ENCODE data around the gene GTPBP2. TPM values are rescaled to one million over a fixed set of nuclear protein-coding genes. Genes with fewer than 3 reads are reported as not detected.

GTPBP2 gene
- total RNA-seq, 1 experiment from 2014 or later: 76.4 TPM

DNA sequence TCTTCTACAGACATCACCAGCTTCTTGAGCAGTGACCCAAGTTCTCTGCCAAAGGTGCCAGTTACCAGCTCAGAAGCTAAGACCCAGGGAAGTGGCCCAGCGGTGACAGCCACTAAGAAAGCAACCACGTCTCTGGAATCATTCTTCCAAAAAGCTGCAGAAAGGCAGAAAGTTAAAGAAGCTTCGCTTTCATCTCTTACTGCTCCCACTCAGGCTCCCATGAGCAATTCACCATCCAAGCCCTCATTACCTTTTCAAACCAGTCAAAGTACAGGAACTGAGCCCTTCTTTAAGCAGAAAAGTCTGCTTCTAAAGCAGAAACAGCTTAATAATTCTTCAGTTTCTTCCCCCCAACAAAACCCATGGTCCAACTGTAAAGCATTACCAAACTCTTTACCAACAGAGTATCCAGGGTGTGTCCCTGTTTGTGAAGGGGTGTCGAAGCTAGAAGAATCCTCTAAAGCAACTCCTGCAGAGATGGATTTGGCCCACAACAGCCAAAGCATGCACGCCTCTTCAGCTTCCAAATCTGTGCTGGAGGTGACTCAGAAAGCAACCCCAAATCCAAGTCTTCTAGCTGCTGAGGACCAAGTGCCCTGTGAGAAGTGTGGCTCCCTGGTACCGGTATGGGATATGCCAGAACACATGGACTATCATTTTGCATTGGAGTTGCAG lies 15.2 kb downstream of the GTPBP2 start:
- Mint-ChIP-seq H3K27ac (no peak overlapping the region), H3K36me3 (peaks cover 23% of the 10 kb centered on the region), H3K4me3 (no peak overlapping the region), H3K4me1 (no peaks in the 10 kb centered on the region), H3K27me3 (ENCODE audit: low read depth) (no peaks in the 10 kb centered on the region), H3K9me3 (no peaks in the 10 kb centered on the region)
- CTCF ChIA-PET: interaction anchor here (1.4 kb wide), 1 partner anchor 53 kb away, joined by 4 read pairs; no protein-coding TSS in a partner anchor
- ATAC-seq (no peak), DNase-seq (ENCODE audit: low spot score) (no peak)
- no peak for TF ChIP-seq IRF2 (CRISPR knock-in tag; IDR thresholded peaks at IDR 0.05; ENCODE audit: borderline replicate concordance, low read depth)
- no peak for TF ChIP-seq GTF2I (CRISPR knock-in tag; conservative IDR thresholded peaks at IDR 0.05)
- TF ChIP-seq CREM (CRISPR knock-in tag; IDR thresholded peaks at IDR 0.05): no peak
- TF ChIP-seq NR3C1 (CRISPR knock-in tag; conservative IDR thresholded peaks at IDR 0.05; ENCODE audit: low read depth): no peak
- TF ChIP-seq, protein P1, sequence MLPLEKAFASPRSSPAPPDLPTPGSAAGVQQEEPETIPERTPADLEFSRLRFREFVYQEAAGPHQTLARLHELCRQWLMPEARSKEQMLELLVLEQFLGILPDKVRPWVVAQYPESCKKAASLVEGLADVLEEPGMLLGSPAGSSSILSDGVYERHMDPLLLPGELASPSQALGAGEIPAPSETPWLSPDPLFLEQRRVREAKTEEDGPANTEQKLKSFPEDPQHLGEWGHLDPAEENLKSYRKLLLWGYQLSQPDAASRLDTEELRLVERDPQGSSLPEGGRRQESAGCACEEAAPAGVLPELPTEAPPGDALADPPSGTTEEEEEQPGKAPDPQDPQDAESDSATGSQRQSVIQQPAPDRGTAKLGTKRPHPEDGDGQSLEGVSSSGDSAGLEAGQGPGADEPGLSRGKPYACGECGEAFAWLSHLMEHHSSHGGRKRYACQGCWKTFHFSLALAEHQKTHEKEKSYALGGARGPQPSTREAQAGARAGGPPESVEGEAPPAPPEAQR (CRISPR knock-in tag; IDR thresholded peaks at IDR 0.05): no peak
- TF ChIP-seq ZNF423 (CRISPR knock-in tag; IDR thresholded peaks at IDR 0.05): no peak
- TF ChIP-seq TEAD1 (CRISPR knock-in tag; IDR thresholded peaks at IDR 0.05): no peak
- no peak for TF ChIP-seq SMAD3 (CRISPR knock-in tag; IDR thresholded peaks at IDR 0.05; ENCODE audit: borderline replicate concordance)
- TF ChIP-seq JAZF1 (CRISPR knock-in tag; IDR thresholded peaks at IDR 0.05): no peak
- TF ChIP-seq, protein P2, sequence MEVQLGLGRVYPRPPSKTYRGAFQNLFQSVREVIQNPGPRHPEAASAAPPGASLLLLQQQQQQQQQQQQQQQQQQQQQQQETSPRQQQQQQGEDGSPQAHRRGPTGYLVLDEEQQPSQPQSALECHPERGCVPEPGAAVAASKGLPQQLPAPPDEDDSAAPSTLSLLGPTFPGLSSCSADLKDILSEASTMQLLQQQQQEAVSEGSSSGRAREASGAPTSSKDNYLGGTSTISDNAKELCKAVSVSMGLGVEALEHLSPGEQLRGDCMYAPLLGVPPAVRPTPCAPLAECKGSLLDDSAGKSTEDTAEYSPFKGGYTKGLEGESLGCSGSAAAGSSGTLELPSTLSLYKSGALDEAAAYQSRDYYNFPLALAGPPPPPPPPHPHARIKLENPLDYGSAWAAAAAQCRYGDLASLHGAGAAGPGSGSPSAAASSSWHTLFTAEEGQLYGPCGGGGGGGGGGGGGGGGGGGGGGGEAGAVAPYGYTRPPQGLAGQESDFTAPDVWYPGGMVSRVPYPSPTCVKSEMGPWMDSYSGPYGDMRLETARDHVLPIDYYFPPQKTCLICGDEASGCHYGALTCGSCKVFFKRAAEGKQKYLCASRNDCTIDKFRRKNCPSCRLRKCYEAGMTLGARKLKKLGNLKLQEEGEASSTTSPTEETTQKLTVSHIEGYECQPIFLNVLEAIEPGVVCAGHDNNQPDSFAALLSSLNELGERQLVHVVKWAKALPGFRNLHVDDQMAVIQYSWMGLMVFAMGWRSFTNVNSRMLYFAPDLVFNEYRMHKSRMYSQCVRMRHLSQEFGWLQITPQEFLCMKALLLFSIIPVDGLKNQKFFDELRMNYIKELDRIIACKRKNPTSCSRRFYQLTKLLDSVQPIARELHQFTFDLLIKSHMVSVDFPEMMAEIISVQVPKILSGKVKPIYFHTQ (CRISPR knock-in tag; IDR thresholded peaks at IDR 0.05): no peak
- TF ChIP-seq, protein P3, sequence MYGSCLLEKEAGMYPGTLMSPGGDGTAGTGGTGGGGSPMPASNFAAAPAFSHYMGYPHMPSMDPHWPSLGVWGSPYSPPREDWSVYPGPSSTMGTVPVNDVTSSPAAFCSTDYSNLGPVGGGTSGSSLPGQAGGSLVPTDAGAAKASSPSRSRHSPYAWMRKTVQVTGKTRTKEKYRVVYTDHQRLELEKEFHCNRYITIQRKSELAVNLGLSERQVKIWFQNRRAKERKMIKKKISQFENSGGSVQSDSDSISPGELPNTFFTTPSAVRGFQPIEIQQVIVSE (CRISPR knock-in tag; IDR thresholded peaks at IDR 0.05; ENCODE audit: borderline replicate concordance): no peak
- no peak for TF ChIP-seq KAT7 (CRISPR knock-in tag; IDR thresholded peaks at IDR 0.05; ENCODE audit: borderline replicate concordance)
- TF ChIP-seq, protein P4, sequence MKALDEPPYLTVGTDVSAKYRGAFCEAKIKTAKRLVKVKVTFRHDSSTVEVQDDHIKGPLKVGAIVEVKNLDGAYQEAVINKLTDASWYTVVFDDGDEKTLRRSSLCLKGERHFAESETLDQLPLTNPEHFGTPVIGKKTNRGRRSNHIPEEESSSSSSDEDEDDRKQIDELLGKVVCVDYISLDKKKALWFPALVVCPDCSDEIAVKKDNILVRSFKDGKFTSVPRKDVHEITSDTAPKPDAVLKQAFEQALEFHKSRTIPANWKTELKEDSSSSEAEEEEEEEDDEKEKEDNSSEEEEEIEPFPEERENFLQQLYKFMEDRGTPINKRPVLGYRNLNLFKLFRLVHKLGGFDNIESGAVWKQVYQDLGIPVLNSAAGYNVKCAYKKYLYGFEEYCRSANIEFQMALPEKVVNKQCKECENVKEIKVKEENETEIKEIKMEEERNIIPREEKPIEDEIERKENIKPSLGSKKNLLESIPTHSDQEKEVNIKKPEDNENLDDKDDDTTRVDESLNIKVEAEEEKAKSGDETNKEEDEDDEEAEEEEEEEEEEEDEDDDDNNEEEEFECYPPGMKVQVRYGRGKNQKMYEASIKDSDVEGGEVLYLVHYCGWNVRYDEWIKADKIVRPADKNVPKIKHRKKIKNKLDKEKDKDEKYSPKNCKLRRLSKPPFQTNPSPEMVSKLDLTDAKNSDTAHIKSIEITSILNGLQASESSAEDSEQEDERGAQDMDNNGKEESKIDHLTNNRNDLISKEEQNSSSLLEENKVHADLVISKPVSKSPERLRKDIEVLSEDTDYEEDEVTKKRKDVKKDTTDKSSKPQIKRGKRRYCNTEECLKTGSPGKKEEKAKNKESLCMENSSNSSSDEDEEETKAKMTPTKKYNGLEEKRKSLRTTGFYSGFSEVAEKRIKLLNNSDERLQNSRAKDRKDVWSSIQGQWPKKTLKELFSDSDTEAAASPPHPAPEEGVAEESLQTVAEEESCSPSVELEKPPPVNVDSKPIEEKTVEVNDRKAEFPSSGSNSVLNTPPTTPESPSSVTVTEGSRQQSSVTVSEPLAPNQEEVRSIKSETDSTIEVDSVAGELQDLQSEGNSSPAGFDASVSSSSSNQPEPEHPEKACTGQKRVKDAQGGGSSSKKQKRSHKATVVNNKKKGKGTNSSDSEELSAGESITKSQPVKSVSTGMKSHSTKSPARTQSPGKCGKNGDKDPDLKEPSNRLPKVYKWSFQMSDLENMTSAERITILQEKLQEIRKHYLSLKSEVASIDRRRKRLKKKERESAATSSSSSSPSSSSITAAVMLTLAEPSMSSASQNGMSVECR (CRISPR knock-in tag; IDR thresholded peaks at IDR 0.05; ENCODE audit: borderline replicate concordance): no peak
- TF ChIP-seq FOXP1 (CRISPR knock-in tag; IDR thresholded peaks at IDR 0.05; ENCODE audit: borderline replicate concordance): no peak
- TF ChIP-seq, protein P5, sequence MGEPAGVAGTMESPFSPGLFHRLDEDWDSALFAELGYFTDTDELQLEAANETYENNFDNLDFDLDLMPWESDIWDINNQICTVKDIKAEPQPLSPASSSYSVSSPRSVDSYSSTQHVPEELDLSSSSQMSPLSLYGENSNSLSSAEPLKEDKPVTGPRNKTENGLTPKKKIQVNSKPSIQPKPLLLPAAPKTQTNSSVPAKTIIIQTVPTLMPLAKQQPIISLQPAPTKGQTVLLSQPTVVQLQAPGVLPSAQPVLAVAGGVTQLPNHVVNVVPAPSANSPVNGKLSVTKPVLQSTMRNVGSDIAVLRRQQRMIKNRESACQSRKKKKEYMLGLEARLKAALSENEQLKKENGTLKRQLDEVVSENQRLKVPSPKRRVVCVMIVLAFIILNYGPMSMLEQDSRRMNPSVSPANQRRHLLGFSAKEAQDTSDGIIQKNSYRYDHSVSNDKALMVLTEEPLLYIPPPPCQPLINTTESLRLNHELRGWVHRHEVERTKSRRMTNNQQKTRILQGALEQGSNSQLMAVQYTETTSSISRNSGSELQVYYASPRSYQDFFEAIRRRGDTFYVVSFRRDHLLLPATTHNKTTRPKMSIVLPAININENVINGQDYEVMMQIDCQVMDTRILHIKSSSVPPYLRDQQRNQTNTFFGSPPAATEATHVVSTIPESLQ (CRISPR knock-in tag; IDR thresholded peaks at IDR 0.05): no peak
- no peak for TF ChIP-seq HMGA2 (CRISPR knock-in tag; IDR thresholded peaks at IDR 0.05)
- TF ChIP-seq, protein P6, sequence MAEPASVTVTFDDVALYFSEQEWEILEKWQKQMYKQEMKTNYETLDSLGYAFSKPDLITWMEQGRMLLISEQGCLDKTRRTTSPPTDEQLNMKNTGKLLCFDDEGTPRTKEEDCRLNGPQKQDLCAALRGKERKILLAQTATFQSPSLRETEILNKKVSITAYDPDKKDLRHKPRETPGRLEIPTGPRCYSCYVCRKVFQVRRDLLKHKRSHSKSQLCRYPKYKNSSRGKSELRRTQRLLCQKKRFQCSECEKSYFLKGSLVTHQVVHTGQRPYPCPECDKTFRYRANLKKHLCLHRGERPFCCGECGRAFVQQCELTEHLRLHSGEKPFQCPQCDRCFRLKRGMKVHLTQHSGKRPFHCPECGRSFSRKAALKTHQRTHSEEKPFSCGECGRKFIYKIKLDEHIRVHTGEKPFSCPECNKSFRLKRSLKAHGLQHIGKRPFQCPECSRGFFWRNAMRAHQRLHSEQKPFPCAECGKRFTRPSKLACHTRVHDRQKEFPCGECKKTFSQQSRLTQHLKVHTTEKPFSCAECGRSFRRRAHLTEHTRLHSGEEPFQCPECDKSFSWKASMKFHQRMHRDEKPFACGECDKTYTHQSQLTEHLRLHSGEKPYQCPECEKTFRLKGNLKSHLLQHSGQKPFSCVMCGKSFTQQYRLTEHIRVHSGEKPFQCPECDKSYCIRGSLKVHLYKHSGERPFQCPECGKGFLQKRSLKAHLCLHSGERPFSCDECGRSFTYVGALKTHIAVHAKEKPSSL (CRISPR knock-in tag; conservative IDR thresholded peaks at IDR 0.05): no peak
- POLR2A ChIA-PET: no interaction called here
